ENCODE results near the gene VSX2.

VSX2 gene

GRCh38 chr14:74302634-74303569 lies 63.7 kb downstream of the VSX2 start, which contains the start of gene ABCD4:
Gene ABCD4 (minus strand): TSS chr14:74302934. CDS start chr14:74302912, 22 bp downstream.
- peak; percentile 90 for DNase-seq

- no peak for DNase-seq
These were observed 69.4 kb downstream of the VSX2 start for GRCh38 chr14:74308695-74309094.

- no peak for DNase-seq
These were observed 70.1 kb downstream of the VSX2 start for GRCh38 chr14:74309125-74310022.

- no peak for DNase-seq
These were observed 72.9 kb downstream of the VSX2 start for GRCh38 chr14:74312161-74312560.

Data from activated naive CD4-positive, alpha-beta T cell treated with Interleukin-2 at 50 U/mL for 16 hours (primary cell).